AG04449 (cell line): Measurements from ENCODE around the gene KAZALD1.

Experiments
- CTCF ChIA-PET: fragments of 350-600 bp; formaldehyde crosslinking; extraction: SDS; loops from one replicate; lab custom pipeline; 2021; ENCODE audit warnings: antibody characterized with exemption; lab: Yijun Ruan, JAX
- POLR2A ChIA-PET: fragments of 400-600, 350-600 bp; formaldehyde crosslinking; extraction: SDS; loops from one replicate; lab custom pipeline; 2020; ENCODE audit warnings: antibody characterized with exemption, inconsistent platforms; lab: Yijun Ruan, JAX
- DNase-seq: peaks from one replicate; pipeline ENCODE4 v3.0.0-alpha.2; 2010; ENCODE audit warnings: low read depth, low spot score
- H3K4me3 ChIP-seq: 2 replicates; pipeline ENCODE4 v1.5.1; 2011; ENCODE audit warnings: low read depth, mild to moderate bottlenecking, control low read depth, low read length
- CTCF ChIP-seq: IDR thresholded peaks from one replicate; pipeline ENCODE4 v1.5.1; 2011; ENCODE audit warnings: mild to moderate bottlenecking, moderate library complexity, low read length, control low read depth, inconsistent platforms; ENCODE audit not compliant: insufficient read depth; ENCODE audit errors: missing control alignments

KAZALD1 gene

GRCh38 chr10:101113890-101114403 is 52.2 kb downstream of the KAZALD1 start:
- no peak for DNase-seq
- POLR2A ChIA-PET, result no interaction called here
- TF ChIP-seq CTCF, result no peak
- CTCF ChIA-PET, result interaction anchor here (0.7 to 2.3 kb wide), 3 partner anchors 13 to 28 kb away, joined by 3 to 13 read pairs (median 6); no protein-coding TSS in a partner anchor
- no peak overlapping the region for H3K4me3 ChIP-seq

- CTCF ChIA-PET, result interaction anchor here (2.2 to 2.8 kb wide), 3 partner anchors 19 to 27 kb away, joined by 6 to 19 read pairs (median 13); no protein-coding TSS in a partner anchor
- no peak for DNase-seq
Measured at GRCh38 chr10:101114646-101115045, 52.9 kb downstream of the KAZALD1 start.

More at GRCh38 chr10:101114646-101115045, 52.9 kb downstream of the KAZALD1 start:
- no peak overlapping the region for H3K4me3 ChIP-seq
- POLR2A ChIA-PET, result no interaction called here
- no peak for TF ChIP-seq CTCF
